K562 (cell line): ENCODE results near the gene PTRH1. TPM values are rescaled to one million over a fixed set of nuclear protein-coding genes. Genes with fewer than 3 reads are reported as not detected.

Experiments
- ATAC-seq: fragments of 200-7000 bp; cut with Tn5 transposase; 3 replicates; pipeline ENCODE4 v1.9.1; 2020; ENCODE audit warnings: moderate library complexity
- BruUV-seq: library from RNA; stranded (reverse); fragments of 400-500 nt; replicated peaks from 2 replicates; lab custom pipeline; 2021; lab: Mats Ljungman, UMichigan
- CTCF ChIA-PET: fragments of 300-600 bp; formaldehyde crosslinking; extraction: SDS; loops from one replicate; lab custom pipeline; 2021; ENCODE audit warnings: low intra/inter-chr PET ratio; lab: Yijun Ruan, JAX
- POLR2A ChIA-PET: fragments of 300-600, 350-650 bp; sonication (Branson Sonifier 250); formaldehyde crosslinking; extraction: SDS; loops from one replicate; lab custom pipeline; 2021; ENCODE audit warnings: antibody characterized with exemption, inconsistent platforms; lab: Yijun Ruan, JAX
- DNase-seq, 4 experiments: peaks; one replicate each; pipeline versions ENCODE4 v3.0.0 to v3.0.0-alpha.2; 2011 to 2018; ENCODE audit warnings: low spot score in 3 of 4, mixed read lengths in 3 of 4; ENCODE audit errors: extremely low read depth in 1 of 4
- FAIRE-seq: peaks from 2 replicates; lab custom pipeline; 2011; peaks lifted over from hg19 to GRCh38; lab: Jason Lieb, UNC
- H2AFZ ChIP-seq: 2 replicates; pipeline ENCODE4 v1.6.0; 2011; ENCODE audit warnings: low read depth, low read length, control low read depth, inconsistent platforms
- H3K27ac ChIP-seq: fragments of 200-600 bp; 3 replicates; pipeline ENCODE4 v1.8.0; 2011; ENCODE audit warnings: low read depth, mild to moderate bottlenecking, control low read depth, inconsistent platforms, low read length, moderate library complexity, mixed read lengths; ENCODE audit errors: extremely low read depth
- H3K27me3 ChIP-seq, 2 experiments: fragments of 300-600 bp in 1 of 2; 2 replicates in 1 of 2; 3 replicates in 1 of 2; pipeline versions ENCODE4 v1.6.0 to v1.8.0; 2011; ENCODE audit warnings: inconsistent platforms in 2 of 2, low read length in 2 of 2, mild to moderate bottlenecking in 1 of 2, mixed read lengths in 1 of 2, moderate library complexity in 1 of 2; ENCODE audit not compliant: control insufficient read depth in 2 of 2, insufficient read depth in 2 of 2
- H3K36me3 ChIP-seq: fragments of 300-600 bp; 3 replicates; pipeline ENCODE4 v1.8.0; 2011; ENCODE audit warnings: mild to moderate bottlenecking, low read length, inconsistent platforms; ENCODE audit not compliant: control insufficient read depth, insufficient read depth
- H3K4me1 ChIP-seq, 2 experiments: fragments of 200-600 bp in 1 of 2; replicated peaks in 1 of 2; 2 replicates in 1 of 2; 3 replicates in 1 of 2; pipeline versions ENCODE4 v1.5.1 to v1.8.0; 2011; ENCODE audit warnings: inconsistent platforms in 2 of 2, low read length in 2 of 2, mild to moderate bottlenecking in 1 of 2, mixed read lengths in 1 of 2, moderate library complexity in 1 of 2; ENCODE audit not compliant: control insufficient read depth in 2 of 2, insufficient read depth in 2 of 2
- H3K4me2 ChIP-seq: 2 replicates; pipeline ENCODE4 v1.6.1; 2011; ENCODE audit warnings: low read length, control low read depth, inconsistent platforms, mixed read lengths; ENCODE audit not compliant: insufficient read depth
- H3K4me3 ChIP-seq: fragments of 200-600 bp; sonication (generic), shearing (Covaris generic); 2 replicates; pipeline ENCODE4 v1.5.1; 2016; ENCODE audit warnings: control low read depth, inconsistent platforms
- H3K79me2 ChIP-seq: fragments of 200-600 bp; 3 replicates; pipeline ENCODE4 v1.8.0; 2011; ENCODE audit warnings: low read length, inconsistent platforms; ENCODE audit not compliant: control insufficient read depth, insufficient read depth
- H3K9ac ChIP-seq, 2 experiments: 2 replicates each; pipeline versions ENCODE4 v1.6.0 to v1.6.1; 2011; ENCODE audit warnings: low read depth in 2 of 2, low read length in 2 of 2, control low read depth in 1 of 2, inconsistent platforms in 1 of 2, mild to moderate bottlenecking in 1 of 2, mixed read lengths in 1 of 2; ENCODE audit not compliant: insufficient read depth in 1 of 2
- H3K9me1 ChIP-seq: one replicate; pipeline ENCODE4 v1.6.0; 2011; ENCODE audit warnings: inconsistent platforms, mild to moderate bottlenecking, low read length, moderate library complexity; ENCODE audit not compliant: control insufficient read depth, insufficient read depth
- H3K9me3 ChIP-seq: replicated peaks from 2 replicates; pipeline ENCODE4 v1.5.1; 2011; ENCODE audit warnings: low read depth, low read length, inconsistent platforms; ENCODE audit not compliant: control insufficient read depth, insufficient read depth
- H4K20me1 ChIP-seq: replicated peaks from 2 replicates; pipeline ENCODE4 v1.6.1; 2011; ENCODE audit warnings: low read length, inconsistent platforms, mixed read lengths; ENCODE audit not compliant: control insufficient read depth, insufficient read depth
- CHD1 ChIP-seq: fragments of 200-600 bp; sonication (generic); IDR thresholded peaks from one replicate; pipeline ENCODE4 v1.6.1; 2012; ENCODE audit warnings: mild to moderate bottlenecking, moderate library complexity, low read length, inconsistent platforms
- MCM7 ChIP-seq, 2 experiments: fragments of 450-650 bp; IDR thresholded peaks; 2 replicates each; pipeline ENCODE4 v1.6.1; 2016 to 2018
- MTF1 ChIP-seq: fragments of 250-450 bp; sonication (Bioruptor Pico); IDR thresholded peaks from 2 replicates; pipeline ENCODE4 v1.9.0; 2021; ENCODE audit warnings: moderate library complexity, mild to moderate bottlenecking, inconsistent platforms, borderline replicate concordance
- TRIM24 ChIP-seq, 2 experiments: fragments of 450-650 bp; IDR thresholded peaks; 2 replicates each; pipeline ENCODE4 v1.6.1; 2016
- XRCC4 ChIP-seq: IDR thresholded peaks from one replicate; pipeline ENCODE4 v1.6.1; 2011; ENCODE audit not compliant: insufficient read depth, insufficient read length; ENCODE audit errors: extremely low read depth
- ZFPM2 ChIP-seq: fragments of 250-450 bp; sonication (Bioruptor Pico); IDR thresholded peaks from 2 replicates; pipeline ENCODE4 v1.5.1; 2022; ENCODE audit warnings: mild to moderate bottlenecking
- ZNF589 ChIP-seq: fragments of 200-800 bp; sonication (Bioruptor generic); IDR thresholded peaks from 2 replicates; pipeline ENCODE4 v1.6.1; 2016; ENCODE audit warnings: low read depth, missing genetic modification characterization, missing compliant biosample characterization
- WGBS: fragments of 100-300 bp; shearing (Covaris generic); methylation state at CpG from one replicate; pipeline ENCODE4 v1.1.6; 2016; ENCODE audit warnings: low coverage, mixed read lengths; ENCODE audit not compliant: insufficient coverage; ENCODE audit errors: missing lambda C conversion rate; 5-methylcytosine and 5-hydroxymethylcytosine counted together
- in situ Hi-C: fragments of 300-500 bp; cut with MboI; formaldehyde crosslinking; loops from 4 replicates; pipeline ENCODE4 v1.15.0; 2018; ENCODE audit warnings: inconsistent platforms, mixed read lengths
- intact Hi-C: fragments of 100-400 bp; cut with micrococcal nuclease; formaldehyde crosslinking; loops from 2 replicates; pipeline ENCODE4 v1.14.2; 2022
- polyA plus RNA-seq, 8 experiments: library from polyadenylated mRNA; depleted of rRNA in 4 of 8; stranded (reverse) in 5 of 8; unstranded in 3 of 8; fragments of >200 nt; fragmentation: Nextera tagmentation in 2 of 8; fragmentation: Illumina TruSeq in 1 of 8; extraction: Ambion mirVana in 2 of 8; extraction: Trizol in 1 of 8; gene quantifications; 2 replicates each; pipeline versions ENCODE4 v1.2.1 to v1.2.3, GENCODE V29; 2011 to 2014; ENCODE audit warnings: inconsistent platforms in 1 of 8, missing spikeins in 1 of 8
- total RNA-seq, 7 experiments: library from RNA; depleted of rRNA in 6 of 7; stranded (reverse); fragments of >200 nt in 6 of 7; fragmentation: Illumina TruSeq in 2 of 7; extraction: Trizol in 2 of 7; gene quantifications; 2 replicates each; pipeline versions ENCODE4 v1.2.1 to v1.2.3, GENCODE V29; 2011 to 2021; ENCODE audit warnings: low replicate concordance in 1 of 7
- TF ChIP-seq, protein P1 (sequence below): IDR thresholded peaks from 2 replicates; pipeline ENCODE4 v1.6.1; 2012; ENCODE audit warnings: low read depth, low read length, improper control_type of control experiment, borderline replicate concordance
- TF ChIP-seq, protein P2 (sequence below): sonication (generic); formaldehyde crosslinking; IDR thresholded peaks from 2 replicates; pipeline ENCODE4 v1.4.0; 2020; ENCODE audit warnings: mild to moderate bottlenecking, missing genetic modification reagents

Gene PTRH1
- total and polyA plus RNA-seq, 9 of the 15 experiments (the other 6 are each of a cell fraction or from before 2014, with no cell fraction given): 0.63 to 43.1 (median 5.7) TPM

- H2AFZ ChIP-seq: no peak overlapping the region
- H3K4me1 ChIP-seq: peaks cover 20 to 55% of the 10 kb centered on the region in 2 experiments
- no peaks in the 10 kb centered on the region; the same call in 1 of the 2 replicates for H4K20me1 ChIP-seq
- ChIA-PET POLR2A (no interaction called here), CTCF (interaction anchor here (0.7 kb wide), 1 partner anchor 177 kb away, joined by 4 read pairs; no protein-coding TSS in a partner anchor)
- H3K36me3 ChIP-seq: no peaks in the 10 kb centered on the region
- H3K27ac ChIP-seq: no peak overlapping the region
- H3K4me3 ChIP-seq: no peak overlapping the region
- ATAC-seq (no peak), FAIRE-seq (no peak), DNase-seq (no peak)
- 50% methylated on average over 13 of the region's 13 CpGs for whole genome bisulfite sequencing
- peaks cover 4% of the 10 kb centered on the region; the same call in 2 of the 3 replicates for H3K79me2 ChIP-seq
- H3K27me3 ChIP-seq: no peaks in the 10 kb centered on the region
- H3K4me2 ChIP-seq: no peak overlapping the region
- intact Hi-C loops (loop anchor here (10.0 kb wide), 1 partner anchor 296 kb away; no protein-coding TSS in a partner anchor), in situ Hi-C loops (loop anchor here (5.0 to 10.0 kb wide), 5 partner anchors 44 to 236 kb away; partner anchors contain the start of gene ST6GALNAC4)
- H3K9me1 ChIP-seq: no peaks in the 10 kb centered on the region
- peak overlapping the region in 1 of 2 experiments; percentile 59; a peak in 2 of 4 replicates for H3K9ac ChIP-seq
- no peaks in the 10 kb centered on the region for H3K9me3 ChIP-seq
- no TSS peak for BruUV-seq
- no peak for TF ChIP-seq CHD1
- TF ChIP-seq, protein P1, sequence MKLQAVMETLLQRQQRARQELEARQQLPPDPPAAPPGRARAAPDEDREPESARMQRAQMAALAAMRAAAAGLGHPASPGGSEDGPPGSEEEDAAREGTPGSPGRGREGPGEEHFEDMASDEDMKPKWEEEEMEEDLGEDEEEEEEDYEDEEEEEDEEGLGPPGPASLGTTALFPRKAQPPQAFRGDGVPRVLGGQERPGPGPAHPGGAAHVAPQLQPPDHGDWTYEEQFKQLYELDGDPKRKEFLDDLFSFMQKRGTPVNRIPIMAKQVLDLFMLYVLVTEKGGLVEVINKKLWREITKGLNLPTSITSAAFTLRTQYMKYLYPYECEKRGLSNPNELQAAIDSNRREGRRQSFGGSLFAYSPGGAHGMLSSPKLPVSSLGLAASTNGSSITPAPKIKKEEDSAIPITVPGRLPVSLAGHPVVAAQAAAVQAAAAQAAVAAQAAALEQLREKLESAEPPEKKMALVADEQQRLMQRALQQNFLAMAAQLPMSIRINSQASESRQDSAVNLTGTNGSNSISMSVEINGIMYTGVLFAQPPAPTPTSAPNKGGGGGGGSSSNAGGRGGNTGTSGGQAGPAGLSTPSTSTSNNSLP: no peak
- TF ChIP-seq, protein P2, sequence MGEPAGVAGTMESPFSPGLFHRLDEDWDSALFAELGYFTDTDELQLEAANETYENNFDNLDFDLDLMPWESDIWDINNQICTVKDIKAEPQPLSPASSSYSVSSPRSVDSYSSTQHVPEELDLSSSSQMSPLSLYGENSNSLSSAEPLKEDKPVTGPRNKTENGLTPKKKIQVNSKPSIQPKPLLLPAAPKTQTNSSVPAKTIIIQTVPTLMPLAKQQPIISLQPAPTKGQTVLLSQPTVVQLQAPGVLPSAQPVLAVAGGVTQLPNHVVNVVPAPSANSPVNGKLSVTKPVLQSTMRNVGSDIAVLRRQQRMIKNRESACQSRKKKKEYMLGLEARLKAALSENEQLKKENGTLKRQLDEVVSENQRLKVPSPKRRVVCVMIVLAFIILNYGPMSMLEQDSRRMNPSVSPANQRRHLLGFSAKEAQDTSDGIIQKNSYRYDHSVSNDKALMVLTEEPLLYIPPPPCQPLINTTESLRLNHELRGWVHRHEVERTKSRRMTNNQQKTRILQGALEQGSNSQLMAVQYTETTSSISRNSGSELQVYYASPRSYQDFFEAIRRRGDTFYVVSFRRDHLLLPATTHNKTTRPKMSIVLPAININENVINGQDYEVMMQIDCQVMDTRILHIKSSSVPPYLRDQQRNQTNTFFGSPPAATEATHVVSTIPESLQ: no peak
- no peak for TF ChIP-seq ZFPM2
- no peak for TF ChIP-seq TRIM24 (IDR thresholded peaks at IDR 0.05)
- no peak for TF ChIP-seq XRCC4
- TF ChIP-seq MTF1 (CRISPR knock-in tag): no peak
- TF ChIP-seq MCM7 (IDR thresholded peaks at IDR 0.05): no peak
- no peak for TF ChIP-seq ZNF589 (CRISPR knock-in tag)
Measured at GRCh38 chr9:127738666-127739065, 23.2 kb upstream of the PTRH1 start.
